PC-9 (cell line): ENCODE data around the gene GUCA1C.

Experiments
- CTCF ChIP-seq: fragments of 200-600 bp; sonication (generic); conservative IDR thresholded peaks from 2 replicates; pipeline ENCODE4 v1.6.1; 2017; ENCODE audit warnings: mixed run types, antibody characterized with exemption, mild to moderate bottlenecking, moderate library complexity
- EZH2 ChIP-seq: fragments of 200-600 bp; sonication (generic); IDR thresholded peaks from 2 replicates; pipeline ENCODE4 v1.8.0; 2017; ENCODE audit warnings: antibody characterized with exemption, low read depth

GRCh38 chr3:108966773-108967172, 13.1 kb upstream of the GUCA1C start:
- TF ChIP-seq CTCF (no peak), EZH2 (no peak)
